GM19240 (cell line): Measurements from ENCODE around the gene S100A8.

Source experiments
- DNase-seq: peaks from one replicate; pipeline ENCODE4 v3.0.0; 2011; ENCODE audit warnings: low spot score; ENCODE audit not compliant: insufficient read length

The S100A8 gene

DNA sequence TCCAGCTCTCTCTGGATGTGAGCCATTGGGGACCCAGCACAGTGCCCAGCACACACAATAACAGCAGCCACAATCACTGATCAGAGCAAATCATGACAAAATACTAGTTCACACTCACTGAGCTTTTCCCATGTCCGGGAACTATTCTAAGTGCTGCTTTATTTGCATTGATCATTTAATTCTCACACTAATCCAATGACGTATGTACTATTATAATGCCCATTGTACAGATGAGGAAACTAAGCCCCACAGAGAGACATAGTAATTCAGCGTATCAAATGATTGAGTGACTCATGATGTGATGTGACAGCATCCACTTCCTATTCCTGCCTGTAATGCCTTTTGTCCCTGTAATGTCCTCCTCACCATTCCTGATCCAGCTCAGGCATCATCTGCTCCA, 1.9 kb upstream of the S100A8 start:
- no peak for DNase-seq

DNA sequence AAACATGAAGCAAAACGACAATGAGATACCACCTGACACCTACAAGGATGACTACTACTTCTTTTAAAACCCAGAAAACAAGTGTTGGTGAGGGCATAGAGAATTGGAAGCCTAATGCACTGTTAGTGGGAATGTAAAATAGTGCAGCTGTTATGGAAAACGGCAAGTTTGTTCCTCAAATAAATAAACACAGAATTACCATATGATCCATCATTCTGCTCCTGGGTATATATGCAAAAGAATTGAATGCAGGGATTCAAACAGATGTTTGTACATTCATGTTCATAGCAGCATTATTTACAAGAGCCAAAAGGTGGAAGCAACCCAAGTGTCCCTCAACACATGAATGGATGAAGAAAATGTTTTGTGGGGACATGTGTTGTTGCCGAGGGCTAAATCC, 1.4 kb upstream of the S100A8 start:
- no peak for DNase-seq

DNA sequence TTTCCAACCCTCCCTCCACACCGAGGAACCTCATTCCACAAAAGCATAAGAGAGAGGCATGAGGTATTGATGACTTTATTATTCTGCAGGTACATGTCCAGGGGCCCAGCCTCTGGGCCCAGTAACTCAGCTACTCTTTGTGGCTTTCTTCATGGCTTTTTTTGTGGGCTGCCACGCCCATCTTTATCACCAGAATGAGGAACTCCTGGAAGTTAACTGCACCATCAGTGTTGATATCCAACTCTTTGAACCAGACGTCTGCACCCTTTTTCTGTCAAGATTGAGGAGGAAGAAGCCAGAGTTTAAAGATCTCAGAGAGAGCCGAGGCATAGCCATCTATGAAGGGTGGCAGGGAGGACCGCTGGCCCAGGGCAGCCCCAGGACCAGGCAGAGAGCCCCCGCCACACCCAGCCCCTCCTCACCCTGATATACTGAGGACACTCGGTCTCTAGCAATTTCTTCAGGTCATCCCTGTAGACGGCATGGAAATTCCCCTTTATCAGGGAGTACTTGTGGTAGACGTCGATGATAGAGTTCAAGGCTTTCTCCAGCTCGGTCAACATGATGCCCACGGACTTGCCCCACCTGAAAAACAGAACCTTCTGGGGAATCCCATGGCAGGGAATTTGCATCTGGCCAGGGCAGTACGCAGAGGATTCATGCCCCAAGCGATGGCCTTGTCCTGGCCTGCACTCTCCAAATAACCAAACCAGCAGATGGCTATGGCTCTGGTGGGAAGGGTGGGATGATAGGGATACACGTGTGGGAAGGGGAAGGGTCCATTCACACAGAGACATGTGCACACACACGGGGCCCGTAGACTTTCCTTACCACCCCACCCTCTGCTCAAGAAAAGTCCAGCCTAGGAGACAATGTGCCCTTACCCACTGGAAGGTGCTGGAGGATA, 647 bp downstream of the S100A8 start:
- no peak for DNase-seq

DNA sequence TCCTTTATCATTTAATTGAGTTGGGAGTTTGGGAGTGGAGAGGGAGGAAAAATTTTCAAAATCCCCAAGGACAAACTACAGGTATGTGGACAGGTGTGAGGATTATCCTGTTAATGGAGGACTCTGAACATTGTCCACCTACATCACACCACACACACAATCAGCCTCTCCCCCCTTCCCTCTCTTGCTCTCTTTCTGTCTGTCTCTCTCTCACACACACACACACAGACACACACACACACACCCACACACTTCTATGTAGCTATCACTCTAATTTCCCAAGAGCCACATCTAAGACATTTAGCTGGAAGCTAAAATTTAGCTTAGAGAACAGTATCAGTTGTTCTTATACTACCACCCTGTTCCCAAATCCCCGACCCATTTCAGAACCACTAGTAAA, 1.5 kb downstream of the S100A8 start:
- no peak for DNase-seq

DNA sequence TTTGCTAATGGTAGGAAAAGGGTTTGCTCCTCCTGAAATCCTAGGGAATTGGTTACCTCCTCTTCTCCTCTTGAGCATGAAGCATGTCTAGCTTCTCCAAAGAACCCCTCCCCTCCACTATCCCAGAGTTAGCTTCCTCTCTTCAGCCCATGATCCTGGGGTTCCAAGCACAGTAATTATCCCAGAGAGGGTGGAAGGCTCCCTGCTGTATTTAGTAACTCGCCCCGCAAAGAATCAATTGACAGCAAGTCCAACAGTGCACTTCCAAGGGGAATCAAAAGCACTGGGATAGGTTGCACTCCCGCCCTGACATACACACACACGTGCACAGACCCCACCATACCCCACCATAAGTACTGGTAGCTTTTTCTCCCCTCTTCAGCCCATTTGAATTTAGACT, 3.1 kb downstream of the S100A8 start:
- DNase-seq, result no peak

DNA sequence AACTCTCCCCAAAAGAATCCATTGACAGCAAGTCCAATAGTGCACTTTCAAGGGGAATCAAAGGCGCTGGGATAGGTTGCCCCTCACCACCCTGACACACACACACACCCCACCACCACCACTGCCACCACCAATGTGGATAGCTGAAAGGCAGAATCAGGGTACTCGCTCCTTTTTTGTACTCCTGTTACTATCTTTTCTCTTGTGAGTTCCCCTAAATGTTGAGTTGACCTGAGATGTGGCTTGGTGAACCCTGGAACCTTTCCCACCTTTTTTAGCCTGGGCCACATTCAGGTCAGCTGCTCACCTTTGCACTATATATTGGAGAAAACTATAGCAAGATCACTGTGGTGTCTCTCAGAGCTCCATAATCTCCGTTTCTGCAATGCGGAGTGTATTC, 3.9 kb downstream of the S100A8 start:
- DNase-seq, result no peak

DNA sequence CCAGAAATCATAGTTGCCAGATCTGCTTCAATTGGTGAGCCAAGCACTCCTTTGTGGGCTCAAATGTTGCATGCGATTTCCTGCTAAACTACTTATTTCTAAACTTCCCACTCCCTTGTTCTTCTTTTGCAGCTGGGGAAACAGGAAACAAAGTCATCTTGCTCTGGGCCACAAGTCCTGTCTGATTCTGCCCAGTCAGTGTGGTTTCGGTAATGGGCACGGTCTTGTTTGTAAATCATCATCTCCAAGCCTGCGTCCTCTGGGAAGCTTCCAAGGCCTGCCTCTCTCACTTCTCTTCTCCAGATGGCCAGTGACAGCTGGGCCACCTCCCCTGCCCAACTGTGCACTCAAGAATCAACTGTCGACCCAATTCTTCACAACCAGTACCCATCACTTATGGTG, 4.4 kb downstream of the S100A8 start:
- DNase-seq, result no peak

DNA sequence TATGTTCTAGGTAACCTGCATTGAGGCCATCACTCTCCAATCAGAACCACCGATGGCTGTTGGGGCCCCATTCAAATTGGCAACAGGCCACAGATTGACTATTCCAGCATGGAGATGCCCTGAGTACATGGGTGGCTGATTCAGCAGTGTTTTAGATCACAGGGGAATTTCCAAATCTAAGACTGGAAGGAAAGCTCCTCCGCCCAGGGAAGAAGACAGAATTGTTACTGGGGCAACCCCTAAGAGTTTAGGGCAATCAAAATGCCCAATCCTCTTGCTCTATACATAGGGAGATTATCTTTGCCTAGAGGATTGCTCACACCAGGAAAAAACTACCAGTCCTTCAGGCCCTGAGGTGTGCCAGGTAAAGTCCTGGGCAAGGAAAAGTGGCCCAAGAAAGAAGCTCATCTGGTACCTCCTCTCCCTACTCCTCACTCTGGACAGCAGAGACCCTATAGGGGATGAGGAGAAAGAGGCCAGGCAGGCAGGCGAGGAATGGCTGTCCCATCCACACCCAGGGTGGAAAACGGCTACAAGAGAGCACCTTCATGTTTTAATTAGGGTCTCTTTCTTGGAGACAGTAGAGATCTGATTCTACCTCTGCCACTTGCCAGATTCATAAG, 5.8 kb downstream of the S100A8 start:
- no peak for DNase-seq

DNA sequence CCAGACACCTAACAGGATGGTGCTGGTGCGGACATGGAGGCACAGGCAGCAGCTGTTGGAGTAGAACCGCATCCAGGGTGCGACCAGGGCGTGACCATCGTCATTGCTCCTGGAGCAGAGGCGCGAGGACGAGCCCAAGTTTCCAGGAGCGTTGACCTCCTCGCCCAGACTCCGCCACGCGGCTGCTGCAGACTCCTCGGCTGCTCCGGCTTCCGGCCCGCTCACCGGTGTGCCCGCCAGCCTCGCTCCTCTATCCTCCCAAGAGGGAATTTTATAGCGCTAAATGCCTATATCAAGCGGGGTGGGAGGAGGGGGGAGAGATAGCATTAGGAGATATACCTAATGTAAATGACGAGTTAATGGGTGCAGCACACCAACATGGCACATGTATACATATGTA, 10.2 kb downstream of the S100A8 start:
- DNase-seq, result no peak

DNA sequence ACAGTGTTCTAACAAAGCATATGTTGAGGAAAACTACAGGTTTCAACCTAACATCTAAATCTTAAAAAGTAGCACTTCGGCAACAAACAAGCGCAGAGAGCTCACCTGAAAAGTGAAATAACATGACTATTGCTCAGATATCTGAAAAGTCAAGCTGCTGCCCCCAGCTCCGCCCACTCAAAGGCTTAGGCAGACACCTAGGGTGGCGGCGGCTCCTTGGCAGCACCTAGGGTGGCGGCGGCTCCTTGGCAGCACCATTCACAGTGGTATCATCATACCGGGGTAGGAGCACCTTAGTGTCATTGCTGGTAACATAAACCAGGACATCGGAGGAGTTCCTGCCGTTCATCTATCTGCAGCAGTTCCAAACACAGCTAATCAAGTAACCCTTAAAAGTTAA, 11.3 kb downstream of the S100A8 start:
- DNase-seq, result no peak

DNA sequence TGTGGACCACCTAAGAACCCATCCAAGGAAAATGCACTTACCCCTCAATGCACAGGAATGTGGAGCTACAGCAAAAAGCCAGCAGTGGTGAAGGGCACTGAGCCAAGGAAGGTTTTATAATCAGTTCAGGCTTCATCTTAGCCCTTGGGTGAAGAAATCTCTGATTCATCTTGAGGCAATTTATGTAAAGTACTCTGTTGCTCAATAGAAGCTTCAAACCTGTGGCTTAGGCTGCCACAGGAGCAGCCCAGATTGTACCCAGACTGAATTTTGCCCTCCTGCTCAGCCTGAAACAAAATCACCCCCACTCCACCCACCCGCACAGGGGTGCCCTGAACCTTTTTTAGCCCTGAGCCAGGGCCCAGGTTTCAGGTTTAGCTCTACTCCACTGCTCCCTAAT, 15.4 kb downstream of the S100A8 start, which contains the start of gene S100A12:
TSS of gene S100A12 (minus strand) at position 111 of the 400 bp plus-strand sequence. CDS start 1,029 bp downstream, outside the sequence.
- DNase-seq, result no peak

DNA sequence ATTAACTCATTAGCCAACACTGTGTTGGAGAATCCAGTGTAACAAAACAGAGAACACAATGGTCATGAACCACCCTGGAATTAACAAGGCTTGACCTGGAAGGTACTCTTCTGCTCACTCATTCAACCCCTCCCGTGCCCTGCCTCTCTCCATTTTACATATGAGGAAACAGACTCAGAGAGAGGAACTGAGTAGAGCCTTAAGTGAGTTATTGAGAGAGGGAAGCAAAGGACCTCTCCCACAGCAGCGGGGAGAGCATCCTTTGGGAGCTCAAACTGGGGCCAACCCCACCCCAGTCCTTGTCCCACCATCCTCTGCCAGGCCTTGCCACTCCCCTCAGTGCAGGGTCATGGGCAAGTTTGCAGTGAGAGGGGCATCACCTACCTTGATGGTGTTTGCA, 16.8 kb downstream of the S100A8 start:
- no peak for DNase-seq

DNA sequence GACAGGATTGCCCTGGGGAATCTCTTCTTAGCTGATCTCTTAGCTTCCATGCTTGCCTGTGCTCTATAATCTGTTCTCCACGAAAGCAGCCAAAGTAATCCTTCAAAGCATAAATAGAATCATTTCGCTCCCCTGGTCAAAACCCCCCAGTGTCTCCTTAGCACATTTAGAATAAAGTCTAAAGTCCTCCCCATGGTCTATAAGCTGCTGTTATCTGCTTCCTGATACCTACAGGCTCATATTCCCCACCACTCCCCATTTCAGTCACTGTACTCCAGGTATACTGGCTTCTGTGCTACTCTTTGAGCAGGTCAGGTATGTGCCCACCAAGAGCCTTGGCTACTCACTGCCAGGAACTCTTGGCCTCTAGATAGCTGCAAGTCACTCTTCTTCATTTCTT, 18.3 kb downstream of the S100A8 start:
- DNase-seq, result no peak

DNA sequence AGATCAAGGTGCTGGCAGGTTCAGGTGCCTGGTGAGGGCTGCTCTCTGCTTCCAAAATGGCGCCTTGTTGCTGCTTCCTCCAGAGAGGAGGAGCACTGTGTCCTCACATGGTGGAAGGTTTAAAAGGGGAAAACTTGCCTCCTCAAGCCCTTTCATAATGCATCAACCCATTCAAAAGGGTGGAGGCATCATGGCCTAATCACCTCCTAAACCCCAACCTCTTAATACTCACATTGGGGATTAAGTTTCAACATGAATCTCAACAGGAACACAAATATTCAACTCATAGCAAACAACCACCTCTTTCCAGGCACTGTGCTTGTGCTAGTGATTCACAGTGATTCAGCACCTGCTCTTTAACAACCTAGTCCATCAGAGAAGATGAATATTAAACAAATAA, 19.6 kb downstream of the S100A8 start:
- no peak for DNase-seq

DNA sequence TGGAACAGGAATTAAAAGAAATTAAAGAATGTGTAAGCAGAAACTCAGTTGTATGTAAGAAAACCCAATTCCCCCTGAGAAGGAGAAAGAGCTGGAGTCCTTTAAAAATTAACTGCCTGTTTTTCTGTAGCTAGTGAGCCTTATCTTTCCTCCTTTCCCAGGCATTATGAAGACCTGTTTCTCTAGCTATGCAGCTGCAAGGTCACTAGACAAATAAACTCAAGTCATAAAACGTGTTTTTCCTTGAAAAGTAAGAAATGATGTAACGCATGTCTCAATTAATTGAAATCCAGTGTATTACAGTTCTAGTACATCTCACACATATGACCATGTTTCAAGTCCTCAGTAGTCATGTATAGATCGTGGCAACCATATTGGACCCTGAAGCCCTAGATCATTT, 20.7 kb downstream of the S100A8 start:
- no peak for DNase-seq

DNA sequence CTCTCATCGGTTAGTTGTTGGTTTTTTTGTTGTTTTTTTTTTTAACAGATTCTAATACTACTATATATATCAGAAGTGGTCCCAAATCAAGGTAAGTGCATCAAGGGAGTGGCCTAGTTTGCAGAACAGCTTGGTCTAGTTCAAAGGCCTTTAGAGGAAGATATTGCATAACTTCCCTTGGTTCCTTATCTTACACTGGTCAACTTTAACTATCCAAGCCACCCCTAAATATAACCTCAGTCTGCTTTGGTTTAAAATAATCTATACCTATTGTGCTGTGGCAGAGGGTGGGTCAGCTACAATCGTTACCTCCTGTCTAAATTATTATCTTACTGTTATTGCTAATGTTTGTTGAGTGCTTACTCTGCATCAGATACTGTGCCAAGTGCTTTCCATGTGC, 22.4 kb downstream of the S100A8 start:
- no peak for DNase-seq

DNA sequence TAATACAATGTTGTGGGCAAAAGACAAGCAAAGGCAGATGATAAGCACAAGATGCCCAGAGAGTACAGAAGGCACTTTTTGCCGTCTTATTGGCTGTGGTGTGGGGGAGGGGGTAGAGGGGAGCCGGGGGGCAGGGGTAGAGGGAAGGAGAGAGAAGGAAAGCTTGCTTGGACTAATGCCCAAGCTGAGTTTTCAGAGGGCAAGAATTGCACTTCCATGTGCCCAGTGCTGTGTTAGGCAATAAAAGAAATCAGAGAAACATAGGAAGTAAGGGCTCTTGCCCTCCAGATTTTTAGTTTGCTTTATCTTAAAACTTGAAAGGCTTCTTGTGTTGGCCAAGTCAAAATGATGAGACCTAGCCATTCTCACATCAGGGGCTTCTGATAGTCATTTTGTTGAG, 23.8 kb downstream of the S100A8 start:
- DNase-seq, result no peak

DNA sequence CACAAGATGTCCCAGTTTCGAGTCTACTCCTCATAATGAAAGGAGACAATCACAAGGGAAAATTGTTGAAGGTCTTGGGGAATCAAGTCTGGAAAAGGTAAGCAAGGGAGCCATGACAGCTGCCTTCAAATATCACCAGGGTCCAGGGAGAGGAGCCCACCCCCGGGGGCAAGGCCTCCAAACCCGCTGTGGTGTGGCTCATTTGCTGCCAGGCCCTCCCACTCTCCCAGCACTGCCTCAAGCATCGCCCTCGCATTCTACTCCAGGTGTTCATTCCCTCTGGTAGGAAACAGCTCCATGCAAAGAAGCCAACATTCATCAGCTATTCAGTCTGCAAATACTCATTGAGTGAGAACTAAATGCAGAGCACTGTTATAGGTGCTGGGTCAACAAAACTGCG, 24.6 kb downstream of the S100A8 start:
- DNase-seq, result no peak

DNA sequence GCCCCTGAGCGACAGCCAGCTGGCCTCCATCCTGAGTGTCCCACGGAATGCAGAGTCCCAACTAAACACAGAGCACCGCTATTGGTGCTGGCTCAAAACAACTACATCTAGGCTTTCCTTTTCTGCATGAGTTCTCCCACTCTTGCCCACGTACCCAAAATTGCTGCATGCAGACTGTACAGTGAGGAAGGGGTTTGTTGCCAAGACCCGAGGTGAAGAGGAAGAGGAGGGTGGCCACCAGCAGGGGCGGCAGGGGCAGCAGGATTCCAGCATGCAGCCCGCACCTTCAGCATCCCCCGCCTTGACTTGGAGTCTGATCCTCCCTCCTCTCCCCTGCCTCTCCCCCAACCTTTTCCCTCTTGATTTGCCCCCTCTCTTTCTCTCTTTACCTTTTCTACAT, 25.2 kb downstream of the S100A8 start:
- DNase-seq, result no peak

DNA sequence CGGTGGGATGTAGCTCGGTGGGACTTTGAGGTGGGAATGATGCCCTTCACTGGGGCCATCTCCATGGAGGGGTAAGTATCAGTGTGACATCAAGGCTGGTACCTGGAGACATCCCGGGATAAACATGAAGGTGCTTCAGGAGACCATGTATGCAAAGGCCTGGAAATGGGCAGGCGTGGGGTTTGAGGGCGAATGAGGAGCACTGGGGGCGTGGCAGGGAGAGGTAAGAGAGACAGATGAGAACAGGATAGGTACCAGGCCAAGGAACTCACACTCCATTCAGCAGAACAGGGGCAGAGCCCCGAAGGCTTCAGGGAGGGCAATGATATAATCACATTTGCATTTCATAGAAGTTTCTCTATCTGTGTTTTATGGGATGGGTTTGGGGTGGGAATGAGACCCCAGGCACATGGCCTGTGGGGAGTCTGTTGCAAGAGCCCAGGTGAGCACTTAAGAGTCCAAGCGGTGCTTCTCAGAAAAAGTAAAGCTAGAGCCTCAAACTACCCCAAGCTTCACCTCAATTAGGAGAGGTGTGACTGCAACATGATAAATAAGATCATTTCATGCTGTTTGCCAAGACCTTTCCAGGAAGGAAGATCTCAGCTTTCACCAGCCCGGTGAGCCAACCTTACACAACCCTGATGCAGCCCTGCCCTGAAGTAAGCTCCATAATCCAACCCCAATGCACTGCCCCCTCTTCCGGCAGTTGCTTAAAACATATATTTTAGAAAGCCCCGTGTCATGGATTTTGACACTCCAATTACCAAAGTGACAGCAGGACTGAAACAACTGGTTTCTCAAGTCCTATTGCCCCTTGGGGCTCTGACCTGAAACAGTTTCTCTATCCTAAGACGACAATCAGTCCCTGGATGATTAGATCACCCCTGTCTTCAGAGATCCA, 25.9 kb downstream of the S100A8 start:
- no peak for DNase-seq

DNA sequence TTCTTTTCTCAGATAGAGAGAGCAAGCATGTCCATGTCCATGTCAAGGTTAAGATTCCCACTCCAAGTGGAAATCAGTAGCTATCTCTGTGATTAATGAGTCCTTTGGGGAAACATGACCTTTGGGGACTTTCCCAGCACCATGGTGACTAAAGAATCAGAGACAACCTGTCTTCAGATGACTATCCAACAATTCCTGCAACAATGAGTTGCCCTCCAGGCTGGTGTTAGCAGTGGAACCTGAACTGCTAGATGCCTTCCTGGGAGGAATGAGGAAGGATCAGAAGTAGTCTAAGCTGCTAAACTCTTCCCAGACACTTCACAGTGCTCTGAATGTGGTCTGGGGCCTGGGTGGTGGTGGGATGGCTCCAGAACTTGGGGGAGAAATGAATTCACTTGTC, 26.7 kb downstream of the S100A8 start:
- DNase-seq, result no peak

DNA sequence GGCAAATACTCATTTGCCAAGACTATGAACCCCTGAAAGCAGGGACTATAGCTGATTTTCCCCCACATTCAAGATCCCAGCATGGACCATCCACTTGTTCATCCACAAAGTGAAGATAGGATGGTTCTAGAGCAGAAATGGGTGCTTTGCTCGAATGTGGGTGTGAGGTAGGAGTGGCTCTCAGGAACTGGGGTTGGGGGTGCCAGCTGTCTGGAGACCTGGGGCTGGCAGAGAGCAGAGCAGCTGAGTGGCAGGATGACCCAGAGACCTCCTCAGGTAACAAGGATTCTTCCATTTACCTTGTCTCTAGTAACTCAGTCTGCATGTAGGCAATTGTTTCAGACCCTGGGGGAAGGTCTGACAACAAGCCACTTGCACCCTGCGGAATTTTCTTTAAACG, 27.2 kb downstream of the S100A8 start:
- DNase-seq, result no peak
